Stomach (tissue), 9 donors: Measurements from ENCODE around the gene GIPC2. TPM values are rescaled to one million over a fixed set of nuclear protein-coding genes. Genes with fewer than 3 reads are reported as not detected.

ENCODE experiments used
- DNase-seq, 2 donors: peaks; one replicate each; pipeline versions ENCODE4 v3.0.0 to v3.0.0-alpha.2; 2013 to 2019
- H3K27ac ChIP-seq, 5 donors: fragments of 200-600 bp in 4 of 5; sonication (generic) in 4 of 5; one replicate each; pipeline ENCODE4 v1.5.1; 2013 to 2019; ENCODE audit warnings: mild to moderate bottlenecking in 1 of 5, moderate library complexity in 1 of 5
- H3K27me3 ChIP-seq, 3 donors: fragments of 200-600 bp; sonication (generic); one replicate each; pipeline ENCODE4 v1.5.1; 2017 to 2019; ENCODE audit warnings: mixed run types in 1 of 3
- H3K36me3 ChIP-seq, 4 donors: fragments of 200-600 bp; sonication (generic); 1 replicate in 3 of 4; 2 replicates in 1 of 4; pipeline ENCODE4 v1.5.1; 2016 to 2019
- H3K4me1 ChIP-seq, 4 donors: fragments of 200-600 bp; sonication (generic); one replicate each; pipeline ENCODE4 v1.5.1; 2016 to 2019
- H3K4me3 ChIP-seq, 4 donors: fragments of 200-600 bp; sonication (generic) in 3 of 4; one replicate each; pipeline ENCODE4 v1.5.1; 2016 to 2019; ENCODE audit warnings: mild to moderate bottlenecking in 1 of 4
- H3K9me3 ChIP-seq, 4 donors: fragments of 200-600 bp; sonication (generic); one replicate each; pipeline ENCODE4 v1.5.1; 2016 to 2019
- EP300 ChIP-seq: sonication (generic); formaldehyde crosslinking; IDR thresholded peaks from one replicate; pipeline ENCODE4 v1.6.1; 2017; ENCODE audit warnings: antibody characterized with exemption
- POLR2A ChIP-seq, 4 donors: fragments of 450-650 bp; IDR thresholded peaks; one replicate each; pipeline ENCODE4 v1.6.1; 2016; ENCODE audit warnings: antibody characterized with exemption in 4 of 4, control low read depth in 2 of 4, mild to moderate bottlenecking in 1 of 4, moderate library complexity in 1 of 4
- POLR2AphosphoS5 ChIP-seq, 3 donors: sonication (generic); formaldehyde crosslinking; IDR thresholded peaks; one replicate each; pipeline ENCODE4 v1.6.1; 2016; ENCODE audit warnings: antibody characterized with exemption in 3 of 3
- WGBS, 5 donors: extraction: QIAGEN DNeasy Blood & Tissue Kit in 3 of 5; methylation state at CpG; one replicate each; pipeline versions ENCODE4 v1.1.5 to v1.1.7; 2013 to 2018; 5-methylcytosine and 5-hydroxymethylcytosine counted together
- intact Hi-C: fragments of 100-400 bp; cut with DNase I; formaldehyde crosslinking; loops from one replicate; pipeline ENCODE4 v1.15.1; 2023; ENCODE audit warnings: low total_unique reads
- polyA plus RNA-seq, 3 donors: library from polyadenylated mRNA; stranded (reverse); fragments of 200-250 nt; gene quantifications; one replicate each; pipeline ENCODE4 v1.2.3, GENCODE V29; 2013
- total RNA-seq, 5 donors: library from RNA; depleted of rRNA; stranded (reverse); fragments of >200 nt; gene quantifications; one replicate each; pipeline versions ENCODE4 v1.1.0 to v1.2.3, GENCODE V29; 2014 to 2016
- TF ChIP-seq, protein P1 (sequence below), 7 experiments: fragments of 450-650 bp in 4 of 7; fragments of 200-600 bp in 3 of 7; sonication (generic) in 3 of 7; IDR thresholded peaks; one replicate each; pipeline ENCODE4 v1.5.1; 2016 to 2019; ENCODE audit warnings: antibody characterized with exemption in 7 of 7, control low read depth in 2 of 7, mild to moderate bottlenecking in 1 of 7
- donor health status: healthy with polysubstance abuse.
- donor health status: Bipolar disorder and iron deficiency.
- donor health status: healthy.

Gene GIPC2
- total and polyA plus RNA-seq, 8 donors: 2.3 to 23.8 (median 5.2) TPM

DNA sequence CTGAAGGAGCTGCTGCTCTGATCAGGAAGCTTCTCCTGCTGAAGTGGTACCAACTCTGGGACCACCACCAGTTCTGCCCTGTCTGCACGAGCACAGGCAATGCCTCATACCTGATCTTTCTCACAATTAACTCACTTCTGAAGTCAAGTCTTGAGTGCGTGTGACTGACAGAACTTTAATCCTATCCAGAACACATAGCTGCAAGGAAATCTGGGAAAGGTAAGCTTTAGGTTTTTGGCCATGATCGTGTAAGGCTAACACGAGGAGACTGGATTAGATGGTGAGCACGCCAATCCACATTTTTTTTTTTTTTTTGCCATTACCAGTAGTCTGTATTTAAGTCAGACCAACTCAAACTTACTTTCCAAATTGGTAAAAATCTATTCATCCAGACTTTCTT, 101.3 kb downstream of the GIPC2 start:
- no peak overlapping the region for H3K27ac ChIP-seq
- H3K4me3 ChIP-seq: no peak overlapping the region
- intact Hi-C loops: no loop called here
- no peaks in the 10 kb centered on the region for H3K36me3 ChIP-seq
- DNase-seq: no peak
- H3K4me1 ChIP-seq: peaks cover 0 to 12% (median 8%) of the 10 kb centered on the region in 4 donors
- TF ChIP-seq POLR2AphosphoS5 (IDR thresholded peaks at IDR 0.05) (no peak), POLR2A (IDR thresholded peaks at IDR 0.05) (no peak), EP300 (no peak)
- TF ChIP-seq, protein P1, sequence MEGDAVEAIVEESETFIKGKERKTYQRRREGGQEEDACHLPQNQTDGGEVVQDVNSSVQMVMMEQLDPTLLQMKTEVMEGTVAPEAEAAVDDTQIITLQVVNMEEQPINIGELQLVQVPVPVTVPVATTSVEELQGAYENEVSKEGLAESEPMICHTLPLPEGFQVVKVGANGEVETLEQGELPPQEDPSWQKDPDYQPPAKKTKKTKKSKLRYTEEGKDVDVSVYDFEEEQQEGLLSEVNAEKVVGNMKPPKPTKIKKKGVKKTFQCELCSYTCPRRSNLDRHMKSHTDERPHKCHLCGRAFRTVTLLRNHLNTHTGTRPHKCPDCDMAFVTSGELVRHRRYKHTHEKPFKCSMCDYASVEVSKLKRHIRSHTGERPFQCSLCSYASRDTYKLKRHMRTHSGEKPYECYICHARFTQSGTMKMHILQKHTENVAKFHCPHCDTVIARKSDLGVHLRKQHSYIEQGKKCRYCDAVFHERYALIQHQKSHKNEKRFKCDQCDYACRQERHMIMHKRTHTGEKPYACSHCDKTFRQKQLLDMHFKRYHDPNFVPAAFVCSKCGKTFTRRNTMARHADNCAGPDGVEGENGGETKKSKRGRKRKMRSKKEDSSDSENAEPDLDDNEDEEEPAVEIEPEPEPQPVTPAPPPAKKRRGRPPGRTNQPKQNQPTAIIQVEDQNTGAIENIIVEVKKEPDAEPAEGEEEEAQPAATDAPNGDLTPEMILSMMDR (IDR thresholded peaks at IDR 0.05): no peak
- H3K27me3 ChIP-seq: no peaks in the 10 kb centered on the region
- WGBS, 5 donors: 85 to 93% (median 91%) methylated on average over 5 of the region's 5 CpGs
- H3K9me3 ChIP-seq: no peaks in the 10 kb centered on the region

DNA sequence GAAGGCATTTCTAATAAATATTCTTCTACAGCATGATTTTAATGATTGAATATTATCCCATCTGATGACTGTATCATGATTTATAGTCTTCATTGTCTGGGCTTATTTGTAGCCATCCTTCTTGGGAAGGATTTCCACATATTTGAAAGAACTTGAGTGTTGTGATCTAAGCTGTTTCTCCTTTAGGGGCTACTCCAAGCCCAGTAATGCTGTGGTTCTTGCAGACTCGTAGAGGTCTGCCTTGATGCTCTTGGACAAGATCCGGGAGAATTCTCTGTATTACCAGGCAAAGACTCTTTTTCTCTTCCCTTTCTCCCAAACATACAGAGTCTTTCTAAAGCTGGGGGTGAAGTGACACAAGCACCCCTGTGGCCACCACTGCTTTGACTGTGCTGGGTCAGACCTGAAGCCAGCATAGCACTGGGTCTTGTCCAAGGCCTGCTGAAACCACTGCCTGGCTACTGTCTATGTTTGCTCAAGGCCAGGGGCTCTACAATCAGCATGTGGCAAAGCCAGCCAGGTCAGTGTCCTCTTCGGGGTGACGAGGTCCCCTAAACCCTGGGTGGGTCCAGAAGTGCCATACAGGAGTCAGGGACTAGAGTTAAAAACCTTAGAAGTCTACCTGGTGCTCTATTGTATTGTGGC, 107.4 kb downstream of the GIPC2 start:
- Histone ChIP-seq H3K4me3 (no peak overlapping the region), H3K27ac (no peak overlapping the region), H3K27me3 (no peaks in the 10 kb centered on the region), H3K9me3 (no peaks in the 10 kb centered on the region), H3K36me3 (no peaks in the 10 kb centered on the region), H3K4me1 (no peaks in the 10 kb centered on the region)
- intact Hi-C loops: no loop called here
- WGBS, 5 donors: 56 to 83% (median 73%) methylated on average over 4 of the region's 4 CpGs
- DNase-seq: no peak
- TF ChIP-seq EP300 (no peak), POLR2AphosphoS5 (IDR thresholded peaks at IDR 0.05) (no peak), POLR2A (IDR thresholded peaks at IDR 0.05) (no peak)
- TF ChIP-seq, protein P1 (IDR thresholded peaks at IDR 0.05): no peak

DNA sequence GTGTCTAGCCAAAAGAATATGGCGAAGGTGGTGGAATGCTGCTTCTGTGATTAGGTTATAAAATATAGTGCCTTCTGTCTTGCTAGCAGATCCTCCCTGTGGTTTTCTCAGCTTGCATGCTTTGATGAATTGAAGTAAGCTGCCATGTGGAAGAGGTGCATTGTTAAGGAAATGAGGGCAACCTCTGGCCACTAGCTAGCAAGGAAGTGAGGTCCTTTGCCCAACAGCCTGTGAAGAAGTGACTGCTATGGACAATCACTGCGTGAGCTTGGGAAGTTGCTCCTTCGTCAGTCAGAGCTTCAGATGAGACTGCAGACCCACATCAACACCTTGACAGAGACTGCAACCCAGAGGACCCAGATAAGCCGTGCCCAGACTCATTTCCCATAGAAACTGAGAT, 109.4 kb downstream of the GIPC2 start:
- no peaks in the 10 kb centered on the region for H3K27me3 ChIP-seq
- no peak for DNase-seq
- H3K9me3 ChIP-seq: no peaks in the 10 kb centered on the region
- no peaks in the 10 kb centered on the region for H3K36me3 ChIP-seq
- WGBS, 5 donors: 80 to 88% (median 82%) methylated on average over 4 of the region's 4 CpGs
- H3K4me1 ChIP-seq: no peaks in the 10 kb centered on the region
- TF ChIP-seq, protein P1 (IDR thresholded peaks at IDR 0.05): no peak
- TF ChIP-seq EP300 (no peak), POLR2AphosphoS5 (IDR thresholded peaks at IDR 0.05) (no peak), POLR2A (IDR thresholded peaks at IDR 0.05) (no peak)
- no peak overlapping the region for H3K27ac ChIP-seq
- intact Hi-C loops: no loop called here
- no peak overlapping the region for H3K4me3 ChIP-seq

DNA sequence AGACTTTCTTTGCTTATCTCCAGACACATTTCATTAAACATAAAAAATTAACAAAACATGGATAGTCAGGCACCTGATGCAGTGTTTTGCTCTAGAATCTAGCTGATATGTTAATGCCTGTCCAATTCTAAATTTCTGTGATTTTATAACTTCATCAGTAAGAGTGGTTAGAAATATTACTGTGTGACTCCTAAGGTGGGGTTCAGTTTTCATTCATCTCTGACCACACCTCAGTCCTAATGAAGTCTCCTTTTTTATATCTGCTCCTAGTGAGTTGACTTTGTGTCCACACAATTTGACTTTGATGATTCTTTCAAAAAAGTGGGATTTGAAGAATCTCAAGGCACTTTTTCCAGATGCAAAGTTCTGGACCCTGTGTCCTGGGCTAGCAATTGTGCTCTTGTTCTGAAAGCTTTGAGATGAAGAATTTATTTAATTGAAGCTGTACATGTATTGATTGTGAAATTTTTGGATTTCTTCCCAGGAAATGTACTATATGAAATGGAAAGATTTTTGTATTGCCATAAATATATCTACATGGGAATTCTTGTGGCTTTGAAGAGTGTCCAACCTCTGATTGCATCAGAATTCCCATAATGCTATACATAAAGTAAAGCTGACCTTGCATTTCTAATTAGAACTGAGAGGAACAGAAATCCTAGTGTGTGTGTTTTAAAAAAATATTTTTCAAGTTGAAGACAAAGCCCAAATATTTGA, 111.2 kb downstream of the GIPC2 start:
- TF ChIP-seq POLR2A (IDR thresholded peaks at IDR 0.05) (no peak), EP300 (no peak), POLR2AphosphoS5 (IDR thresholded peaks at IDR 0.05) (no peak)
- TF ChIP-seq, protein P1 (IDR thresholded peaks at IDR 0.05): no peak
- DNase-seq: peak in 1 of 2 donors; percentile 35
- no peaks in the 10 kb centered on the region for H3K27me3 ChIP-seq
- no peaks in the 10 kb centered on the region for H3K9me3 ChIP-seq
- no peak overlapping the region for H3K4me3 ChIP-seq
- H3K27ac ChIP-seq: no peak overlapping the region
- H3K4me1 ChIP-seq: no peaks in the 10 kb centered on the region
- no peaks in the 10 kb centered on the region for H3K36me3 ChIP-seq
- intact Hi-C loops: no loop called here
